ENCODE data around the gene MXD3.
A peak's percentile ranks its signal among the peaks of the same experiment; 100 is the strongest.
"Not testable (repeated sequence)": the region's sequence is repeated elsewhere in the genome, so short reads cannot be mapped to it uniquely, and the experiment has no call there.

Gene MXD3

DNA sequence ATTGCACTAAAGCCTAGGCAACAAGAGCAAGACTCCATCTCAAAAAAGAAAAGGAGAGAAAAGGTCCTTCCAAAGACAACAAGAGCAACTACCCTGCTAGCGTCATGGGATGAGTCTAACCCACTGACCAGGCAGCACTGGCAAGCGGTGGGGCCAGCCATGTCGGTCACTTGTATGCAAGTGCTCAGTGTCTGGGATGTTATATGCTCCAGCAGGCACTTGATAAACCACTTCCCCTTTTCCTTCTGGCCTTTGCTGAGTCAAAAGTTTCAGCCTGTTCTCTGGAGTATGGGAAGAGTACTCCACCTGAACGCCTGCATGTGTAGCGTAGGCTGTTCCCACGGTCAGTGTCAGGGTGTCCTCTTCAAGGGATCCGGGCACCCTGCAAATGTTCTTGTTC lies 9.2 kb upstream of the MXD3 start:
- peak; percentile 64 for DNase-seq (ENCODE audit: low spot score)

DNA sequence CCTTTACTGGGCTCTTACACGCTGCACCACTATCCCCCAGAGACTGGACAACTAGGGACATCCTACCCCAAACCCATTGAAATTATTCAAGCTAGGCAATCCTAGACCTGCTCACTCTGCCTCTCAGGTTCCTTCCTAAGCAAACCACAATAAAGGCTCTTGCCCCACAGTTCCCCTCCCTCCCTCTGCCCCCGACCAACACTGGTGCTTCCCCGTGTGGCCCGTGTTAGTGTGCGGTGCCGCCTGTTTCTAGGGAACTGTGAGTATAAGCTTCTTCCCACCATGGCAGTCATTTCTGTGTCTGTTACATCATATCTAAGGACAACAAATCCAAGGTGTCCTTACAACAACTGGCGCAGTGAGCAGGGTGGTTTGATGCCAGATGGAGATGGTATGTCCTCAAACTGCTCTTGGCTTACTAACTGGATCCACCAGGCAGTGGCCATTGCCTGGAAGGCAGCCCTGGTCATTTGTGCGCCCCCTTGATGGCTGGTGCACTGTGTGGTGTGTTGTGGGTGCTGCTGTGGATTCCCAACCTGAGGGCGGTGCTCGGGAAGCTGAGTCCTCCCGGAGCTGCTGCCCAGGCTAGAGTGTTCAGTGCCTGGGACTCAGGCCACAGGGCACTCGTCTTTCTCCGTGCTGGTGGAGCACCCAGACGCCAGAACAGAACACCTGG lies 8.4 kb upstream of the MXD3 start:
- DNase-seq (ENCODE audit: low spot score), result no peak

DNA sequence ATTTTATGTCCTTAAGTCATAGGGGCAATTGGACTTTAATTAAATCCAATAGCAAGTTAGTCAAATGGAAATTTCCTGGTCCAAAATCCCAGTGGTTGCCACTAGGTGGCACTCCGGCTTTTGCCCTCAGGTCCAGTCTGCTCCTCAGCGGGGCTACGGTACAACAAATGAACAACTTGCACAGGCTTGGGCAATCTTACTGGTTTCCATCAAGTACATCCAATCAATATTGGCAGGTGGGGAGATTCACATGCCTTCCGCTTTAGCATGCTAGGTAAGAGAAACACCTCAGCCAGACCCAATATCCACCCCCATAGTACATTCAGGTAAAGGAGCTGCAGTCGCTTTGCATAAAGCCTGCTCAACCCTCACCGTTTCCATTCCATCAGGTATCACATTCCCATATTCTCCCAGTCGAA lies 6.3 kb upstream of the MXD3 start:
- DNase-seq (ENCODE audit: low spot score), result peak; percentile 82

DNA sequence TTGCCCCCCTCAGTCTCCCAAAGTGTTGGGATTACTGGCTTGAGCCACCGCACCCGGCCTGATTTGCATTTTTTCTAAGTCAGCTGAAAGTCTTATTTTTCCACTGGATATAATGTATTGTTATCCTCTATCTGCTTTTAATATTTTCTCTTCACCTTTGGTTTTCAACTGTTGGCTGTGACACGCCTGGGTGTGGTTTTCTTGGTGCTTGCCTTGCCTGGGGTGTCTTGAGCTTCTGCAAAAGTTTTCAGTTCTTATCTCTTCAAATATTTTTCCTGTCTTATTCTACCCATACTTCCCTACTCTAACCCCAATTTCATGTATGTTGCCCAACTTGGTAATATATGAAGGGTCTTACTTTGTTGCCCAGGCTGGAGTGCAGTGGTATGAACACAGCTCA lies 4.3 kb upstream of the MXD3 start:
- no peak for DNase-seq (ENCODE audit: low spot score)

DNA sequence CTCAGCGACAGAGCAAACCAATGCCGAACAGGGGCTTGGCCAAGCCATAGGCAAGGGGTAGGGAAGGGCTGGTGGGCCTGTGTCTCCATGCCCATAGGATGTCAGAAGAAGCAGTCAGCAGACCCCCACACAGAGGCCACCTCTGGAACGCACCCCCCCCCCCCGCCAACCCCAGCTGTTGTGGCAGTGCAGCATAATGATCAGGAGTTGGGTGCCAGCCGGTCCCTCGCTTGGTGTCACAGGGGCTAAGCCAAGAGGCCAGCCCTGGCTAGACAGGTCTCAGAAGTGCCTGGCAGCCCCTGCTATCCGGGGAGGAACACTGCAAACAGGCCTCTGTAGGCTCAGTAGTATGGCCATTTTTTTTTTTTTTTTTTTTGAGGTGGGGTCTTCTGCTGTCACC lies 3.7 kb upstream of the MXD3 start:
- no peak for DNase-seq (ENCODE audit: low spot score)

DNA sequence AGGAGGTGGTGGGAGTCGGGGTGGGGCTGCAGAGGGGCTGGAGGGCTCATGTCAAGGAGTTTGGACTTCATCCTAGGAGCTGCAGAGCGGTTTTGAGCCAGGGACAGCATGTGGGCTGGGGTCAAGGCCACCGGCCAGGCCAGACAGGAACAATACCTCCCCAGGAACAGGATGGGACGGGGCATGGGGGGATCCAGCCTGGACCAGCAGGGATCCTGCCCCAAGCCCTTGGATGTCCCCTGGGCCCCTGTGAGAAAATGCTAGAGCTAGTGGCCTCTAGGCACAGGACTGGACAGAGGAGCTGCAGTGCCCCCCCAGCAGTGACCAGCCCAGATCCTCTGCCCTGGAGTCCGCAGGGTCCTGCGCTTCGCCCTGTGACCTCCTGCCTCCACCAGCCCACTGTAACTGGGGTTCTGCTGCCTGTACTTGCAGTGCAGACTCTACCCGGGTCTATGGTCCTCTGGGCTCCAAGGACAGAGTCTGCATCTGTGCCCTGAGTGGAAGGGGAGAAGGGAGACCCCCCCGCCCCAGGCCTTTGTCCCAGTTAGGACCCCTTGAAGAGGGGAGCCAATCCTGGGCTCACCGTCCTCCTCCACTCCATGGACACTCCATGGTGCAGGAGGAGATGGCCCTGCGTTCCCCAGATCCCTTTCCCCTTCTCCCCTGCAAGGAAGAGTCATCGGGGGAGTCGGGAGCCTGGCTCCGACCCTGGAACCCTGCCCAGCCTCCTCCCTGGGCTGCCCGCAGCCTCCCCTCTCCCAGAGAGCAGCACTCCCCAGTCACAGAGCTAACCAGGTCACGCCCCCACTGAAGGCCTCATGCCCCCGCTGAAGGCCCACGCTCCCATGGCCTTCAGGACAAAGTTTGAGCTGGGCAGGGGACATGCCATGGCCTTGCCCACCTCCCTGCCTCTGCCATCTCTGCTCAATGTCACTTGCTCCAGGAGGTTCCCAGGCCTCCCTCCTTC lies 3.0 kb upstream of the MXD3 start:
- no peak for DNase-seq (ENCODE audit: low spot score)

DNA sequence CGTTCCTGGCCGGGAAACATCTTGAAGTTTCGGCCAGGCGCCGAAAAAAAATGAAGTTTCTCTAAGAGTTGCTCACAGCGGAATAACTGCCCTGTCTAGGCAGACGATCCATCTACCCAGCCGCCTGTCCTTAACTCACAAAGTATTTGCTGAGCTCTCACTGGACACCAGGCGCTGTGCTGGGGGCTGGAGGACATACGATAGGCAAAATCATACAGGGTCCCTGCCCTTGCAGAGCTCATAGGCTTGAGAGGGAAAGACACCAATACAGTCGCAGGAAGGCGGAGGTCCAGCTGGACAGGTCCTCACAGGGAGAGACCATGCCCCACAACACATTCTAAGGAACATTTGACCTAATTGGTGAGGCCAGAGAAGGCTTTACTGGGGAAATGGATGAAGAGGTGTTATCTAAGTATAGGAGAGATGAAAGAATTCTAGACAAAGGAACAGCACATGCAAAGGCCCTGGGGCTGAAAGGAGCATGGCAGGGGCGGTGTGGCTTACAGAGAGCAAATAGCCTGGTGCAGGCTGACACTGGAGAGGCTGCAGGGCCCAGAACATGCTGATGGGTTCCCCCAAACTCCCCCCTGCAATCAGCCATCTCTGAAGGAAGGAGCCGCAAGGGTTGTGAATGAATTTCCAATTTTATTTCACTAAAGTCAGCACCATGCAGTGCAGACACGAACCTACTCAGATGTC lies 2.0 kb upstream of the MXD3 start:
- no peak for DNase-seq (ENCODE audit: low spot score)

DNA sequence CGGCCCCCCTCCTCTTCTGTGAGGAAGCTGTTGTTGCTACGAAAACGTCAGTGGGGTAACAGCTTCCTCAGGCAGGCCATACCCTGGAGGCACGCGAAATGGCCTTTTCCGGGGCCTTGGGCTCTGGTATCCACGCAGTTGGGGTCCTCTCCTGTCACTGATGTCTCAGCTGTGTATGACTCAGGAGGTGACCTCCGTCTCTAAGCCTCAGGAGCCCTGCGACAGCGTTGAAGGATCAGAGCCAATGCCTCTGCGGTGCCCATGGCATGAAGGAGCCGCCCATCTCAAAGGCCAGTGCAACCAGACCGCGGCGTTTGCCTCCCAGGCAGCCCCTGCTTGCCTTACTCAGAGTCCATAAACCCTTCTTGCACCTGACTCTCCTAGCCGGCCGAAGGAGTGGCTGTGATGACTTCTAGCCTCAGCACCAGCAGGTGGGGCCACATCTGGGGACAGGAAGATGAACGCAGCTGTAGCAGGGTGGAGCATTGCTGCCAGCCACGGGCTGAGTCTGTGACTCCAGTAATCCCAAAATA lies 1.0 kb upstream of the MXD3 start:
- no peak for DNase-seq (ENCODE audit: low spot score)

DNA sequence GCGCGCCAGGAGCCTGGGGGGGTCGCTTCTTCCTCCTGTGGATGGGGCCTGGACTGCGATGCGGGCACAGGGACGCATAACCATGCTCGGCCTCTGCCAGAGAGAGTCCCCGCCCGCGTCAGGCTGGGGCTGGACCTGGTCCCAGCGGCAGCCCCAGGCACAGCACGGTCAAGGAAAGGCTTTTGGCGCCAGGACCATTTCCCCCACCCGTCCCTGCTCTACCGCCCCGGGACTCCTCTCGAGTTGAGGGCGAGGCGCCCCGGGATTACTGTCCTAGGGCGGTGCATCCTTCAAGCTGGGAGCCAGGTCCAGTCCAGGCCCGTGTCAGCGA lies 341 bp downstream of the MXD3 start:
- no peak for DNase-seq (ENCODE audit: low spot score)

DNA sequence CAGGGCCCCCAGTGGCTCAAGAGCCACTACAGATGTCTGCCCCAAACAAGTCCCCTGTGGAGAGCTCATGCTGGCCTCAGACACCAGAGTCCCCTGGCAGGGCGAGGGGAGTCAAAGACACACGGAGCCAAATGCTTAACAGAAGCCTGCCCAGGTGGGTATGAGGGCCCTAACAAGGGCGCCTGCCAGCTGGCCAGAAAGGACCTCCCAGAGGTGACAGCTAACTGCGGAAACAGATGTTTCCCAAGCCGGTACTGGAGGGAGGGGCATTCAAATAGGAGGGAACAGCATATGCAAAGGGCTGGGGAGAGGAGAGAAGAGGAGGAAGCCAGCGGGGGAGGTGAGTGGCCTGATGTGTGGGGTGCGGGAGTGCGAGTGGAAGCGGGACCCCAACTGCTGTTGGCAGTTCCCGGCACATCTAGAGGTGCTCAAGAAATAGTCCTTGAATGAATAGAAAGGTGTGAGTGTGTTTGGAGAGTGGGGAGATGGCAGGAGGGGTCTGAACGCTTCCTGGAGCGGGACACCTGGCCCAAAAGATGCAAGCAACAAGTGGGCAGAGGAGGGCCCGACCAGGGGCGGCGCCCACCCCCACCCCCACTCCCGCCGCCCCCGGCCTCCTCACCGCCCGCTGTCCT lies 824 bp downstream of the MXD3 start:
- DNase-seq (ENCODE audit: low spot score), result peak; percentile 1

DNA sequence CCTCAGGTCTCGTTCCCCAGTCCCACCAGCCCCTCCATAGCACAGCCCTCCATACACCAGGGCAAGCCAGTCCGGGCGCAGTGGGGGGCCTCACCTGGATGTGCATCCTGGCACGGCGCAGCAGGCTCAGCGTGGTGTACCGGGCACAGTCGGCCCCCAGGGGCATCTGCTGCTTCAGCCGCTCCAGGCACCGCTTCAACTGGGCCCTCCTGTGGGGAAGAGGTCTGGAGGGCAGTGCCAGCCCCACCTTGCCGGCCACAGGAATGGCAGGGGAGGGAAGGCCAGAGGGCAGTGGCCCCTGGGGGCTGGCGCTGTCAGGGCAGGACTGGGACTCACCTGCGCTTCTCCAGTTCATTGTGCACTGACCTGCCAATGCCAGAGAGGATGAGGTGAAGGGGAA lies 1.4 kb downstream of the MXD3 start:
- no peak for DNase-seq (ENCODE audit: low spot score)

DNA sequence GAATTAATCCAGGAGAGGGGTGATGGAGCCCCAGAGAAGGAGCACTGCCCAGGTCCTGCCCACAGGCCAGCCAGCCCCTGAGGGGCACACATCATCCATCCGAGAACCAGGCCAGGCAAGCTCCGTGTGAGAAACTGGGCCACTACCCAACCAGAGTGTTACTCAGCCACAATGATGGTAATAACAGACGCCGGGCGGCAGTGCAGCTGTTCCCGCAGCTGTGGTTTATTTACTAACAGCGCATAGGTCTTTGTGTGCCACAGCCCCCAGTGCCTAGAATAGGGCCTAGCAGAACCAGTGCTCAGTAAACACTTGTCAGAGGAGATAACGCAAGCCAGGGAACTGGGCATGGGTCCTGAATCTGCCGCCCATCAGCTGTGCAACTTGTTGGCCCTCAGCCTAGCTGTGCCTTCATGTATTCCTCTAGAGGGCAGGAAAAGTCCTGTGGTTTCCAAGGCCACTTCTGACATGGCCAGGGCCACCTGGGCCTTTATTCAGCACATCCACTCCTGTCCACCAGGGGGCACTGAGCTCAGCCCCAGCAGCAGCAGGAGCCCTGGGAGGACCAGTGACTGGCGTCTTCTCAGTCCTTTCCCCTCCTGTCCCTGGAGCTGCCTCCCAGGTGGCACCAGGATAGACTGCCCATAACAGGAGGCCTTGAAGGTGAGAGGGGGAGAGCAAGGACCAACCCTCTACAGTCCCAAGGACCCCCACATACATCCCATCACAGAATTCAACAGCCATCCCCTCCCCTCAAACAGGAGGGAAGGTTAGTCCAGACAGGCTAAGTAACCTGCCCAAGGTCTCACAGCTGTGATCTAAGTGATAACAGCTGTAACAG lies 2.1 kb downstream of the MXD3 start:
- peak; percentile 66 for DNase-seq (ENCODE audit: low spot score)

DNA sequence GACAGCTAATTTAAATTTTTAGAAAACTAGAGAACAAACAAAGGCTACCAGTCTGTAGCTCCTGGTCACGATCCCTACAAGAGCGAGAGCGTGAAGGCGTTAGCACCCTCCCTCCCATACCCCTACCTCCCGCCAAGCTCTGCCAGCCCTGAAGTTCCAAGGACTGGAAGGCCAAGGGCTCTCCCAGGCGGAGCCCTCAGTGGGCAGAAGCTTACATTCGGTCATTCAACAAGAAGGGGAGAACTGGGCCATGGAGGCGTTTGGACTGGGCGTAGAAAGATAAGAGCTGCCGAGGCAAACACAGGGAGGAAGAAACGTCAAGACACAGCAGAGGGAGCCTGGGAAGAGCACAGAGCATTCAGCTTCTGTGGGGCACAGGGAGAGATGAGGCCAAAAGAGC lies 3.0 kb downstream of the MXD3 start:
- no peak for DNase-seq (ENCODE audit: low spot score)

DNA sequence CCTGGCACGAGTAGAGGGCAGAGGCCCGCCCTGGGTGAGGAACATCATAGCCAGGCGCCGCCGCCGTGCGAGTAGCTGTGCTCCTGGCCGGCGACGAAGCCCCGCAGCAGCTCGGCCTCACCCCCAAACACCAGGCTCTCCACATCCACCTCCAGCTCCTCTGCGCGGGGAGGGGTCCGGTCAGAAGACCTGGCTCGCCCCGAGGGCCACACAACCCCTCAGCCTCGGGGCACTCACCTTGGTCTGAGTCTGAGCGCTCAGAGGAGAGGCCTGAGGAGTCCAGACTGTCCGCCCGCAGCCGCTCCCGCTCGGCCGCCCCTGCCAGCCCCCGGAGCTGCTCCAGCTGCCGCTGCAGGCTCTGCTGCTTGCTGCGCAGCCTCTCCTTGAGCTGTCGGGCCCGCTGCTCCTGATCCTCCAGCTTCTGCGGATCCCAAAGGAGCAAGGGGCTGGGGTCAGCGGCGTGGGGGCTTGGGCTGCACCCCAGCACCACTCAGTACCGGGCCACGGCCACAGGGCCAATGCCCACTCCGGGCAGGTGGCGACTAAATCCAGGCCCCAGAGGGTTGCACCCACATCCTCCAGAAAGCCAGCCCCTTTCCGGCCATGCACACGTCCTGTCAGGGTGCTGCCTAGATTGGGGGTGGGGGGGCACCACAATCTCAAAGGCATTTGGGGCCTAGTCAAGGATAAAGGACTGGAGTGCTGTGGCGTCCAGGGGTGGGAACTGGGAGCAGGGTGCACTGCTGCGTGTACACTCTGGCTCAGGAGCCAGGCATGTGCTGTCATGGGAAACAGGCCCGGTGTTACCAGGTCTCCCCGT lies 3.9 kb downstream of the MXD3 start:
- DNase-seq (ENCODE audit: low spot score), result no peak

DNA sequence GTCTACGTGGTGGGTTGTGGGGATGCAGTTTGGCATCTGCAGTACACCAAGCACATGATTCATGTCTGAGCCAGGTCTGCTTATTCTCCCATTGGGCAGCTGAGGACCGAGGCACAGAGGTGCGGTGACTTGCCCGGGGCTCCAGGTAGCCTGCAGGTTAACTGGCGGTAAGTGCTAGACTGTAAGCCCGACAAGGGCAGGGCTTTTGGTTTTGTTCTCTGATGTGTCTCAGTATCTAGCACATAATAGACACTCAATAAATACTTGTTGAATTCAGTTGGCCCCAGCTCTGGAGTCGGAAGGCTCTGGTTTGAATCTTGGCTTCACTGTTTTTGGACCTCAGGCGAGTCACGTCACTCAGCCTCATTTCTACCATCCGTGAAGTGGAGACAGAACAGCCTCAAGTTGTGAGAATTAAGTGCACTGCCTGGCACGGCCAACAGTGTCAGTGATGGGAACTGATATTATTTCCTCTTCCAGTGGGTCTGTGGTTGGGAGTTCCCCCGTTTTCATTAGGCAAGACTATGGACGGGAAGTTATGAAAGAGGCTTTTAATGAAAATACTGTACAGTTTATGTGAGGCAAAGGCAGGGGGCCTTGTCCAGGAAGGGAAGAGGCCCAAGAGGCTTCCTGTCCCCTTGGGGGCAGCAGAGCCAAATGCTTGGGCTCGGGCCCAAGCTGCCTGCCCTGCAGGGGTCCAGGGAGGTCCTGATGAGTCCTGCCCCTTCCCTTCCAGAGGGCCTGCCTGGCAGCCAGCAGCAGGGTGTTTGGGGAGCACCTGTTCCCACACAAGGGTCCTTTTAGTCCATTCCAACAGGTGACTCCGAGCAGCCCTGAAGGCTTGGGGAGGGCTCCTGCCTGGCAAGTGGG lies 4.8 kb downstream of the MXD3 start:
- DNase-seq (ENCODE audit: low spot score), result no peak

DNA sequence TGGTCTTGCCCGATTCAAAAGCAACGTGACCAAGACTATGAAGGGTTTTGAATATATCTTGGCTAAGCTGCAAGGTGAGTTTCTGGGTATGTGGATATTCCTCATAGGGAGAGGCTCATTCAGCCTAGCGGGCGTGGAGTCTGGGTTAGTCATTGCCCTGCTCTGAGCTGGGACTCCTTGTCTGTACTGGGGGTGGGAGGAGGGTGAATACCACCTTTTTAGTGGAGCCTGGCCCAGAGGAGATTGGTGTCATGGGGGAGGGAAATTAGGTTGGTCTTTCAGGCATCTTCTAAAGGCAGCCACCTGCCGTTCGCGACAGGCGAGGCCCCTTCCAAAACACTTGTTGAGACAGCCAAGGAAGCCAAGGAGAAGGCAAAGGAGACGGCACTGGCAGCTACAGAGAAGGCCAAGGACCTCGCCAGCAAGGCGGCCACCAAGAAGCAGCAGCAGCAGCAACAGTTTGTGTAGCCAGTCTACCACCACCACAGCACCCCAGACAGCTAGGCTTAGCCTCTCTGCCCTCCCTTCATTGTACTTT lies 5.5 kb downstream of the MXD3 start:
- DNase-seq (ENCODE audit: low spot score), result not testable (repeated sequence)

DNA sequence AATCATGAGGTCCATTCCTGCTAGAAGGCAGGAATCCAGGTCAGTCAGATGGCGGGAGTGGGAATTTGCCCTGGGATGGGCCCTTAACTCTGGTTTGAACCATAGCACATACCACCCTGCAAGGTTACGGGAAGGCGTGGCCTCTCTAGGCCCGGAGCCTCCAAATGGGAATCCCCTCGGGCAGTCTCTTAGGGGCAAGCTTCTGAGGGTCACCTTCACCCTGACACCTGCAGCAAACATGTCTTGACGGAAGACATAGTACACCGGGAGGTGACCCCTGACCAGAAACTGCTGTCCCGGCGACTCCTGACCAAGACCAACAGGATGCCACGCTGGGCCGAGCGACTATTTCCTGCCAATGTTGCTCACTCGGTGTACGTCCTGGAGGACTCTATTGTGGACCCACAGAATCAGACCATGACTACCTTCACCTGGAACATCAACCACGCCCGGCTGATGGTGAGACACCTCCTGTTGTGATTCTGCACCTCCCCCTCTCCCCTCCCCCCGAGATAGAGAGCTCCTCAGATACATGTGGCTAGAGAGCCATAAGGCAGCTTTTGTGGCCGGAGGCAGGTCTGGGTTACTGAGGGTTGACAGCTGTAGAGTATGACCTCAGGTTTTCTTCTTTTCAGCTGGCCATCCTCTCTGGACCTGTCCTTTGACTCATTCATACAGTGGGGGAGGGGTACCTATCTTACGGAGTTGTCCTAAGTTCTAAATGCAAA lies 7.1 kb downstream of the MXD3 start:
- no peak for DNase-seq (ENCODE audit: low spot score)

DNA sequence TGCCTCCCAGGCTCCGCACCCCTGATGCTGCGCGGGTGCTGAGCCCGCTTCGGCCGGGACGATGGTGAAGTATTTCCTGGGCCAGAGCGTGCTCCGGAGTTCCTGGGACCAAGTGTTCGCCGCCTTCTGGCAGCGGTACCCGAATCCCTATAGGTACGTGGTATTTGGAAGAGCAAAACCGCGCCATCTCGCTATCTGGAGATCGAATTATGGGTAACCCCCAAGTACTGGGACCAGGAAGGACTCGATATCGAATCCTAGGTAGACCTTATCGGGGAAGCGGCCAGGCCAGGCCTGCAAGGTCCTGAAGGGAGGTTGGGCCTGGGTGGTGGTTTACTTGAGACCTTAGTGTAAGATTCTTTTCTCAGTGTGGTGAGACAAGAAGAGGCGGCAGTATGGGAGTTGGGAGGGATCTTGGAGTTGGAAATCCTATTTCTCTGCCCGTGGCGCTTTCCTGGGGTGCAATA lies 7.7 kb downstream of the MXD3 start:
- no peak for DNase-seq (ENCODE audit: low spot score)

Data from Ammon's horn (tissue), 1 donor.